A549 (cell line): Measurements from ENCODE around the gene EPN2. TPM values are rescaled to one million over a fixed set of nuclear protein-coding genes. Genes with fewer than 3 reads are reported as not detected.

Experiments used
- ATAC-seq, 2 experiments: fragments of 200-7000 bp in 1 of 2; fragments of >200 bp in 1 of 2; cut with Nextera tagmentation in 1 of 2; cut with Tn5 transposase in 1 of 2; 3 replicates each; pipeline versions ENCODE4 v1.8.0 to v1.9.1; 2018 to 2020; ENCODE audit warnings: mild to moderate bottlenecking in 1 of 2, moderate library complexity in 1 of 2
- CTCF ChIA-PET: fragments of 300-600 bp; sonication (Branson Sonifier 250); formaldehyde crosslinking; extraction: SDS; loops from one replicate; lab custom pipeline; 2021; ENCODE audit warnings: antibody characterized with exemption, inconsistent platforms; lab: Yijun Ruan, JAX
- POLR2A ChIA-PET: fragments of 350-600 bp; formaldehyde crosslinking; extraction: SDS; loops from one replicate; lab custom pipeline; 2021; ENCODE audit warnings: antibody characterized with exemption, inconsistent platforms; lab: Yijun Ruan, JAX
- DNase-seq, 2 experiments: peaks; one replicate each; pipeline versions ENCODE4 v3.0.0 to v3.0.0-alpha.2; 2011 to 2016; ENCODE audit warnings: low read depth in 1 of 2, low spot score in 1 of 2
- FAIRE-seq: peaks from 2 replicates; lab custom pipeline; 2011; peaks lifted over from hg19 to GRCh38; lab: Jason Lieb, UNC
- H3K27ac ChIP-seq, 2 experiments: fragments of >200 bp; sonication (Bioruptor Twin); formaldehyde crosslinking; 3 replicates each; pipeline ENCODE4 v1.5.1; 2016 to 2017
- H3K4me1 ChIP-seq: fragments of >200 bp; sonication (Bioruptor Twin); formaldehyde crosslinking; 3 replicates; pipeline ENCODE4 v1.6.1; 2016
- H3K4me2 ChIP-seq: fragments of >200 bp; sonication (Bioruptor Twin); formaldehyde crosslinking; 3 replicates; pipeline ENCODE4 v1.6.1; 2016
- H3K4me3 ChIP-seq: fragments of >200 bp; sonication (Bioruptor Twin); formaldehyde crosslinking; 3 replicates; pipeline ENCODE4 v1.5.1; 2016
- H3K9me3 ChIP-seq: fragments of >200 bp; sonication (Bioruptor Twin); formaldehyde crosslinking; 3 replicates; pipeline ENCODE4 v1.6.1; 2016
- BCL3 ChIP-seq: fragments of >200 bp; sonication (Bioruptor Twin); formaldehyde crosslinking; IDR thresholded peaks from 3 replicates; pipeline ENCODE4 v1.6.1; 2016
- CBX8 ChIP-seq: fragments of 200-600 bp; sonication (generic); IDR thresholded peaks from 2 replicates; pipeline ENCODE4 v1.6.1; 2016
- CTCF ChIP-seq: fragments of >200 bp; sonication (Bioruptor Twin); formaldehyde crosslinking; IDR thresholded peaks from 3 replicates; pipeline ENCODE4 v1.5.1; 2016
- FOXS1 ChIP-seq: fragments of 250-450 bp; sonication (Bioruptor Pico); IDR thresholded peaks from 2 replicates; pipeline ENCODE4 v1.5.0; 2020; ENCODE audit warnings: mild to moderate bottlenecking, moderate library complexity
- HDAC2 ChIP-seq: fragments of 200-600 bp; sonication (generic); IDR thresholded peaks from 2 replicates; pipeline ENCODE4 v1.6.1; 2016
- HOXB13 ChIP-seq: fragments of 250-450 bp; sonication (Bioruptor Pico); IDR thresholded peaks from 2 replicates; pipeline ENCODE4 v1.5.0; 2020; ENCODE audit warnings: low read depth, mild to moderate bottlenecking, moderate library complexity
- HOXB5 ChIP-seq: fragments of 250-450 bp; sonication (Bioruptor Pico); IDR thresholded peaks from 2 replicates; pipeline ENCODE4 v1.5.0; 2020; ENCODE audit warnings: mild to moderate bottlenecking, moderate library complexity
- KDM1A ChIP-seq: fragments of 200-600 bp; sonication (generic); IDR thresholded peaks from 2 replicates; pipeline ENCODE4 v1.6.1; 2016; ENCODE audit warnings: low read depth, mild to moderate bottlenecking
- KDM5A ChIP-seq: fragments of 200-600 bp; sonication (generic); IDR thresholded peaks from 2 replicates; pipeline ENCODE4 v1.6.1; 2016; ENCODE audit warnings: antibody characterized with exemption, mild to moderate bottlenecking
- MAFK ChIP-seq: fragments of 450-650 bp; IDR thresholded peaks from 2 replicates; pipeline ENCODE4 v1.6.1; 2014; ENCODE audit not compliant: partially characterized antibody
- NR3C1 ChIP-seq: fragments of >200 bp; sonication (Bioruptor Twin); formaldehyde crosslinking; IDR thresholded peaks from 3 replicates; pipeline ENCODE4 v1.6.1; 2017
- POLR2A ChIP-seq: IDR thresholded peaks from 2 replicates; pipeline ENCODE4 v1.6.1; 2012; ENCODE audit warnings: mild to moderate bottlenecking, low read length
- RAD21 ChIP-seq, 2 experiments: fragments of >200 bp in 1 of 2; sonication (Bioruptor Twin) in 1 of 2; formaldehyde crosslinking in 1 of 2; IDR thresholded peaks in 1 of 2; conservative IDR thresholded peaks in 1 of 2; 2 replicates in 1 of 2; 3 replicates in 1 of 2; pipeline ENCODE4 v1.6.1; 2012 to 2018; ENCODE audit warnings: inconsistent platforms in 1 of 2
- RNF2 ChIP-seq: fragments of 200-600 bp; sonication (generic); IDR thresholded peaks from 2 replicates; pipeline ENCODE4 v1.6.1; 2016; ENCODE audit warnings: low read depth, mild to moderate bottlenecking, antibody characterized with exemption, moderate library complexity, borderline replicate concordance
- ZSCAN20 ChIP-seq: fragments of 250-450 bp; sonication (Bioruptor Pico); IDR thresholded peaks from 2 replicates; pipeline ENCODE4 v1.8.0; 2022; ENCODE audit warnings: mild to moderate bottlenecking, moderate library complexity
- WGBS: methylation state at CpG from one replicate; pipeline ENCODE4 v1.1.6; 2017; ENCODE audit errors: missing lambda C conversion rate; 5-methylcytosine and 5-hydroxymethylcytosine counted together
- polyA plus RNA-seq, 4 experiments: library from polyadenylated mRNA; depleted of rRNA in 3 of 4; stranded (reverse); fragments of >200 nt; fragmentation: RNase III in 1 of 4; extraction: RNeasy Plus Mini Kit Qiagen cat#74134 plus additional on column Dnase treatment in 1 of 4; gene quantifications; 2 replicates in 3 of 4; 3 replicates in 1 of 4; pipeline ENCODE4 v1.2.3, GENCODE V29; 2011 to 2017

The EPN2 gene
- polyA plus RNA-seq, 2 of the 4 experiments (the other 2 are of a cell fraction) = 32.1 to 33.8 TPM

DNA sequence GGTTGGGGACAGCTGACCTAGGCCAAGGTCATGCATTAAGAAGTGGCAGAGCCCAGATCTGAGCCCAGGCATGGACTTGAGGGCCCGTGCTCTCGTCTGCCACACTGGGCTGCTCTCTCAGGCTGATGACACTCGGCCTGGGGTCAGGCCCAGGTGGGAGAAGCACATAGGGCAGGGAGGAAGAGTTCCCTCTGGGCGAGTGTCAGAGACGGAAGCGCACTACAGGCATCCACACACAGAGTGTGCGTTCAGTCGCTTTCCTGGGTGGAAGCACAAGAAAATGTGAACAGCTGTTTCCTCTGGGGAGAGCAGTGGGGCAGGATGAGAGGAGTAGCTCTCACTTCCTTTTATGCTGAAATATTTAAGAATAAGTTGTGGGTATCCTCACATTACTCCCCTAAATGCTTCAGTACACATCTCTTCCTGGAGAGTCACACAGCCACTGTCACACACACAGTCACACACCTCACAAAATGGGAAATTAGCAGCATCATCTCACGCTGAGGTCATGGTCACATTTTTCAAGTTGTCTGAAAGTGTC, 65.7 kb downstream of the EPN2 start:
- ChIA-PET POLR2A (no interaction called here), CTCF (interaction anchor here (1.1 to 7.9 kb wide), 2 partner anchors 17 to 26 kb away, joined by 3 to 62 read pairs; no protein-coding TSS in a partner anchor)
- WGBS = 87% methylated on average over 9 of the region's 9 CpGs
- no peak overlapping the region for H3K4me3 ChIP-seq
- H3K4me1 ChIP-seq = no peaks in the 10 kb centered on the region
- no peaks in the 10 kb centered on the region for H3K9me3 ChIP-seq
- H3K27ac ChIP-seq = no peak overlapping the region
- no peak for FAIRE-seq
- TF ChIP-seq POLR2A = no peak
- no peak for TF ChIP-seq CBX8
- H3K4me2 ChIP-seq = no peak overlapping the region
- ATAC-seq = no peak
- no peak for DNase-seq

- no peak for ATAC-seq
- Histone ChIP-seq H3K4me1 (no peaks in the 10 kb centered on the region), H3K9me3 (no peaks in the 10 kb centered on the region), H3K27ac (no peak overlapping the region), H3K4me2 (no peak overlapping the region), H3K4me3 (no peak overlapping the region)
- TF ChIP-seq ZSCAN20 (CRISPR knock-in tag) = no peak
- peak; percentile 37 for TF ChIP-seq MAFK
- FAIRE-seq = no peak
- ChIA-PET POLR2A (no interaction called here), CTCF (interaction anchor here (7.9 kb wide), 1 partner anchor 17 kb away, joined by 62 read pairs; no protein-coding TSS in a partner anchor)
- WGBS = 90% methylated on average over 9 of the region's 9 CpGs
- no peak for DNase-seq
Observed at GRCh38 chr17:19303367-19303776, 66.2 kb downstream of the EPN2 start.

DNA sequence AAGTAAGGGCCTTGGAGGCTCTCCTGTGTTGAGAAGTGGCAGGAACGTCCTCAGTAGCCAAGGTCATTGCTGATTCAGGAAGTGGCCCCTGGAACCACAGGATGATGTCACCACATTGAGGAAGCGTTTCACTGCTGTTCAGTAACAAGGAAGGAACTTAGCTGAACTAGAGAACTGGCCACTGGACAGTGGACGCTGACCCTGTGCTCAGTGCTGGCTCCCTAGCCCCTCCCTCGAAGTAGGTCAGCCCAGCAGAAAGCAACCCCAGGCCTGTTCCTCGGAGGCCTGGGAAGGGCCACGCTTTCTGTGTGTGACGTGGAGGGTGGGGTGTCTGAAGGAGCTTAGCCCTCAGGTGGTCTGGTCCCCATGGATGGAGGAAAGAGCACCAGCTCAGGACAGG, 67.0 kb downstream of the EPN2 start:
- H3K9me3 ChIP-seq = no peaks in the 10 kb centered on the region
- no peak overlapping the region for H3K4me3 ChIP-seq
- ATAC-seq (no peak; a peak in 2 of 6 replicates), DNase-seq (peak in 1 of 2 experiments; percentile 31), FAIRE-seq (no peak)
- TF ChIP-seq HDAC2 = no peak
- ChIA-PET POLR2A (no interaction called here), CTCF (interaction anchor here (0.9 to 7.9 kb wide), 2 partner anchors 13 to 16 kb away, joined by 5 to 62 read pairs; no protein-coding TSS in a partner anchor)
- H3K27ac ChIP-seq = no peak overlapping the region
- H3K4me2 ChIP-seq = no peak overlapping the region
- H3K4me1 ChIP-seq = no peaks in the 10 kb centered on the region
- WGBS = 91% methylated on average over 7 of the region's 7 CpGs

GRCh38 chr17:19304751-19305150, 67.6 kb downstream of the EPN2 start:
- Histone ChIP-seq H3K4me1 (no peaks in the 10 kb centered on the region), H3K9me3 (no peaks in the 10 kb centered on the region), H3K4me2 (no peak overlapping the region), H3K4me3 (no peak overlapping the region), H3K27ac (no peak overlapping the region)
- TF ChIP-seq FOXS1 (no peak), HOXB13 (CRISPR knock-in tag) (no peak), KDM5A (no peak), RAD21 (conservative IDR thresholded peaks at IDR 0.05 in 1 of 2, IDR thresholded peaks at IDR 0.05 in 1 of 2) (no peak), BCL3 (no peak), HOXB5 (CRISPR knock-in tag) (no peak)
- DNase-seq (no peak), FAIRE-seq (no peak), ATAC-seq (no peak)
- CTCF ChIA-PET = interaction anchor here (0.9 to 7.9 kb wide), 3 partner anchors 14 to 142 kb away, joined by 5 to 62 read pairs (median 7); no protein-coding TSS in a partner anchor
- POLR2A ChIA-PET = no interaction called here
- WGBS = 94% methylated on average over 5 of the region's 5 CpGs

DNA sequence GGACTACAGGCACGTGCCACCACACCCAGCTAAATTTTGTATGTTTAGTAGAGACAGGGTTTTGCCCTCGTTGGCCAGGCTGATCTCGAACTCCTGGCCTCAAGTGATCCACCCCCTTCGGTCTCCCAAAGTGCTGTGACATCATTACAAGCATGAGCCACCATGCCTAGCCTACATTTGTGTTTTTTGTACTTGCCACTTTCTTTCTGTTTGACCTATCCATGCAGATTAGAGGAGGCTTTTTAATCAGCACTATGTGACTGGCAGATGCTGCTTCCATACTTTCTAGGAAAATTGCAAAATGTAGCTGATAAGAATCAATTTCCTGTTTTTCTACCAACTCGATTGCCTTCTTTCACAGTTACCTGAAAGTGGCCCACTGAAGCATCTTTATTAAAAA, 68.1 kb downstream of the EPN2 start:
- Histone ChIP-seq H3K4me1 (no peaks in the 10 kb centered on the region), H3K4me2 (no peak overlapping the region), H3K9me3 (no peaks in the 10 kb centered on the region), H3K4me3 (no peak overlapping the region), H3K27ac (no peak overlapping the region)
- FAIRE-seq = no peak
- TF ChIP-seq KDM1A (no peak), CTCF (no peak), NR3C1 (no peak), RNF2 (no peak)
- 88% methylated on average over 5 of the region's 5 CpGs for WGBS
- POLR2A ChIA-PET = interaction anchor here (1.3 kb wide), 1 partner anchor 73 kb away, joined by 3 read pairs; the partner anchor contains the start of gene MAPK7
- no peak for ATAC-seq
- no peak for DNase-seq
- CTCF ChIA-PET = interaction anchor here (2.3 to 7.9 kb wide), 2 partner anchors 15 to 142 kb away, joined by 7 to 62 read pairs; no protein-coding TSS in a partner anchor
